ENCODE results near the gene CD209. TPM values are rescaled to one million over a fixed set of nuclear protein-coding genes. Genes with fewer than 3 reads are reported as not detected.
A peak's percentile ranks its signal among the peaks of the same experiment; 100 is the strongest.
"Not testable (repeated sequence)": the region's sequence is repeated elsewhere in the genome, so short reads cannot be mapped to it uniquely, and the experiment has no call there.

Gene CD209
- total RNA-seq (not detected), total RNA-seq (0 reads per million in 2 donors)

GRCh38 chr19:7746903-7747884 lies at the start of gene CD209:
Gene CD209, minus strand, starts transcription at chr19:7747534. Its CDS starts 23 bp downstream, at chr19:7747511.
- peaks cover 26% of the 10 kb centered on the region for H3K27me3 Mint-ChIP-seq
- peaks cover 2% of the 10 kb centered on the region for H3K4me1 Mint-ChIP-seq
- no peak within 1 kb of the TSS for H3K4me3 Mint-ChIP-seq
- no peak for ATAC-seq
- H3K27ac Mint-ChIP-seq: no peak within 1 kb of the TSS
- no peak for DNase-seq
- peaks cover 4% of the 10 kb centered on the region for H3K9me3 ChIP-seq (ENCODE audit: control insufficient read depth, low read length, poor library complexity, severe bottlenecking)
- H3K36me3 Mint-ChIP-seq (ENCODE audit: low read depth): no peaks in the 10 kb centered on the region

- H3K9me3 ChIP-seq (ENCODE audit: control insufficient read depth, low read length, poor library complexity, severe bottlenecking): no peaks in the 10 kb centered on the region
- no peak overlapping the region for H3K4me3 Mint-ChIP-seq
- DNase-seq (no peak), ATAC-seq (no peak)
- peaks cover 2% of the 10 kb centered on the region for H3K36me3 Mint-ChIP-seq (ENCODE audit: low read depth)
- H3K27ac Mint-ChIP-seq: no peak overlapping the region
- H3K4me1 Mint-ChIP-seq: no peaks in the 10 kb centered on the region
- H3K27me3 Mint-ChIP-seq: peaks cover 27% of the 10 kb centered on the region
Measured at GRCh38 chr19:7795555-7796161, 48.3 kb upstream of the CD209 start.

- no peak overlapping the region for H3K4me3 Mint-ChIP-seq
- ATAC-seq (no peak), DNase-seq (no peak)
- H3K9me3 ChIP-seq (ENCODE audit: control insufficient read depth, low read length, poor library complexity, severe bottlenecking): no peaks in the 10 kb centered on the region
- peaks cover 2% of the 10 kb centered on the region for H3K36me3 Mint-ChIP-seq (ENCODE audit: low read depth)
- peaks cover 34% of the 10 kb centered on the region for H3K27me3 Mint-ChIP-seq
- peaks cover 4% of the 10 kb centered on the region for H3K4me1 Mint-ChIP-seq
- H3K27ac Mint-ChIP-seq: no peak overlapping the region
Measured at GRCh38 chr19:7793493-7793892, 46.2 kb upstream of the CD209 start.

GRCh38 chr19:7792701-7793100 lies 45.4 kb upstream of the CD209 start:
- H3K4me1 Mint-ChIP-seq; ATAC-seq; DNase-seq; H3K4me3 Mint-ChIP-seq; H3K9me3 ChIP-seq (ENCODE audit: control insufficient read depth, low read length, poor library complexity, severe bottlenecking); H3K27ac Mint-ChIP-seq; H3K36me3 Mint-ChIP-seq (ENCODE audit: low read depth): not testable (repeated sequence)
- H3K27me3 Mint-ChIP-seq: peaks cover 38% of the 10 kb centered on the region

- DNase-seq: no peak
- Mint-ChIP-seq H3K36me3 (ENCODE audit: low read depth) (peaks cover 2% of the 10 kb centered on the region), H3K27ac (no peak overlapping the region), H3K4me1 (peaks cover 4% of the 10 kb centered on the region), H3K4me3 (no peak overlapping the region), H3K27me3 (peaks cover 39% of the 10 kb centered on the region)
- H3K9me3 ChIP-seq (ENCODE audit: control insufficient read depth, low read length, poor library complexity, severe bottlenecking): no peaks in the 10 kb centered on the region
- ATAC-seq: no peak
Measured at GRCh38 chr19:7792281-7792680, 44.9 kb upstream of the CD209 start.

GRCh38 chr19:7790416-7790815 lies 43.1 kb upstream of the CD209 start:
- H3K9me3 ChIP-seq (ENCODE audit: control insufficient read depth, low read length, poor library complexity, severe bottlenecking): no peaks in the 10 kb centered on the region
- Mint-ChIP-seq H3K4me1 (peaks cover 4% of the 10 kb centered on the region), H3K27ac (no peak overlapping the region), H3K27me3 (peaks cover 40% of the 10 kb centered on the region), H3K36me3 (ENCODE audit: low read depth) (no peaks in the 10 kb centered on the region), H3K4me3 (no peak overlapping the region)
- DNase-seq: no peak
- no peak for ATAC-seq

GRCh38 chr19:7789447-7789846 lies 42.1 kb upstream of the CD209 start:
- Mint-ChIP-seq H3K27ac (no peak overlapping the region), H3K27me3 (peaks cover 40% of the 10 kb centered on the region)

GRCh38 chr19:7788933-7789323 lies 41.6 kb upstream of the CD209 start:
- Mint-ChIP-seq H3K4me3 (peak overlapping the region; percentile 83), H3K27ac (no peak overlapping the region), H3K4me1 (peaks cover 4% of the 10 kb centered on the region), H3K27me3 (peaks cover 40% of the 10 kb centered on the region), H3K36me3 (ENCODE audit: low read depth) (peaks cover under 1% of the 10 kb centered on the region)
- ATAC-seq (no peak), DNase-seq (no peak)
- no peaks in the 10 kb centered on the region for H3K9me3 ChIP-seq (ENCODE audit: control insufficient read depth, low read length, poor library complexity, severe bottlenecking)

More at GRCh38 chr19:7789447-7789846, 42.1 kb upstream of the CD209 start:
- ATAC-seq (peak; percentile 72), DNase-seq (peak in 1 of 3 donors; percentile 24)
- H3K36me3 Mint-ChIP-seq (ENCODE audit: low read depth): no peaks in the 10 kb centered on the region
- H3K4me3 Mint-ChIP-seq: peak overlapping the region; percentile 83
- peaks cover 4% of the 10 kb centered on the region for H3K4me1 Mint-ChIP-seq
- no peaks in the 10 kb centered on the region for H3K9me3 ChIP-seq (ENCODE audit: control insufficient read depth, low read length, poor library complexity, severe bottlenecking)

- Mint-ChIP-seq H3K4me1 (peaks cover 4% of the 10 kb centered on the region), H3K4me3 (peak overlapping the region; percentile 56), H3K36me3 (ENCODE audit: low read depth) (peaks cover 2% of the 10 kb centered on the region), H3K27ac (no peak overlapping the region), H3K27me3 (peaks cover 44% of the 10 kb centered on the region)
- no peaks in the 10 kb centered on the region for H3K9me3 ChIP-seq (ENCODE audit: control insufficient read depth, low read length, poor library complexity, severe bottlenecking)
- ATAC-seq (no peak), DNase-seq (no peak)
Measured at GRCh38 chr19:7788178-7788932, 41.0 kb upstream of the CD209 start.

GRCh38 chr19:7787602-7788177 lies 40.4 kb upstream of the CD209 start:
- ATAC-seq: no peak
- no peaks in the 10 kb centered on the region for H3K9me3 ChIP-seq (ENCODE audit: control insufficient read depth, low read length, poor library complexity, severe bottlenecking)
- peaks cover 44% of the 10 kb centered on the region for H3K27me3 Mint-ChIP-seq
- peaks cover 4% of the 10 kb centered on the region for H3K4me1 Mint-ChIP-seq
- peaks cover 2% of the 10 kb centered on the region for H3K36me3 Mint-ChIP-seq (ENCODE audit: low read depth)
- H3K27ac Mint-ChIP-seq: no peak overlapping the region
- H3K4me3 Mint-ChIP-seq: peak overlapping the region; percentile 79
- DNase-seq: no peak

- H3K4me3 Mint-ChIP-seq: peak overlapping the region; percentile 79
Measured at GRCh38 chr19:7787141-7787540, 39.8 kb upstream of the CD209 start.

GRCh38 chr19:7784856-7785255 lies 37.5 kb upstream of the CD209 start:
- Mint-ChIP-seq H3K27ac (no peak overlapping the region), H3K27me3 (peaks cover 46% of the 10 kb centered on the region), H3K4me3 (no peak overlapping the region), H3K4me1 (peaks cover 7% of the 10 kb centered on the region), H3K36me3 (ENCODE audit: low read depth) (peaks cover 4% of the 10 kb centered on the region)
- DNase-seq: no peak
- H3K9me3 ChIP-seq (ENCODE audit: control insufficient read depth, low read length, poor library complexity, severe bottlenecking): no peaks in the 10 kb centered on the region
- no peak for ATAC-seq

More at GRCh38 chr19:7787141-7787540, 39.8 kb upstream of the CD209 start:
- peaks cover 2% of the 10 kb centered on the region for H3K36me3 Mint-ChIP-seq (ENCODE audit: low read depth)
- peaks cover 38% of the 10 kb centered on the region for H3K27me3 Mint-ChIP-seq
- ATAC-seq (no peak), DNase-seq (no peak)
- H3K9me3 ChIP-seq (ENCODE audit: control insufficient read depth, low read length, poor library complexity, severe bottlenecking): no peaks in the 10 kb centered on the region
- H3K27ac Mint-ChIP-seq: no peak overlapping the region
- peaks cover 4% of the 10 kb centered on the region for H3K4me1 Mint-ChIP-seq

Data from T-helper 17 cell (primary cell).